OCI-LY7 (cell line): ENCODE results near the gene PDCD6IP. TPM values are rescaled to one million over a fixed set of nuclear protein-coding genes. Genes with fewer than 3 reads are reported as not detected.
"Not testable (repeated sequence)": the region's sequence is repeated elsewhere in the genome, so short reads cannot be mapped to it uniquely, and the experiment has no call there.

Source experiments
- BruUV-seq: library from RNA; stranded (reverse); fragments of 400-500 nt; replicated peaks from 2 replicates; lab custom pipeline; 2021; lab: Mats Ljungman, UMichigan
- CTCF ChIA-PET: fragments of 300-600 bp; sonication (Branson Sonifier 250); formaldehyde crosslinking; loops from one replicate; lab custom pipeline; 2022; ENCODE audit warnings: antibody characterized with exemption; ENCODE audit not compliant: unreplicated experiment; lab: Charles Lee
- POLR2A ChIA-PET: fragments of 300-600 bp; sonication (Branson Sonifier 250); formaldehyde crosslinking; loops from one replicate; lab custom pipeline; 2022; ENCODE audit warnings: antibody characterized with exemption; lab: Charles Lee
- DNase-seq: peaks from one replicate; pipeline ENCODE4 v3.0.0-alpha.2; 2015; ENCODE audit warnings: low spot score
- H2AFZ ChIP-seq: fragments of 200-600 bp; sonication (generic), shearing (Covaris generic); 2 replicates; pipeline ENCODE4 v1.6.1; 2014; ENCODE audit warnings: mild to moderate bottlenecking, antibody characterized with exemption, low read length, moderate library complexity
- H3K27ac ChIP-seq: fragments of 200-600 bp; sonication (generic); 2 replicates; pipeline ENCODE4 v1.5.1; 2014; ENCODE audit warnings: mixed run types, low read depth, mild to moderate bottlenecking, moderate library complexity, low read length, inconsistent platforms; ENCODE audit not compliant: poor library complexity, severe bottlenecking
- H3K36me3 ChIP-seq: fragments of 200-600 bp; sonication (generic); 2 replicates; pipeline ENCODE4 v1.6.1; 2014; ENCODE audit warnings: mild to moderate bottlenecking, antibody characterized with exemption, low read length, moderate library complexity, mixed read lengths; ENCODE audit not compliant: insufficient read depth
- H3K4me1 ChIP-seq: fragments of 200-600 bp; sonication (generic); 2 replicates; pipeline ENCODE4 v1.5.1; 2014; ENCODE audit warnings: mild to moderate bottlenecking, low read length; ENCODE audit not compliant: insufficient read depth, poor library complexity, severe bottlenecking
- H3K4me2 ChIP-seq: fragments of 200-600 bp; sonication (generic); 2 replicates; pipeline ENCODE4 v1.6.1; 2014; ENCODE audit warnings: mild to moderate bottlenecking, low read length
- H3K4me3 ChIP-seq: fragments of 200-600 bp; sonication (generic); 2 replicates; pipeline ENCODE4 v1.5.1; 2014; ENCODE audit warnings: mild to moderate bottlenecking, low read depth, low read length; ENCODE audit not compliant: poor library complexity, severe bottlenecking
- H3K79me2 ChIP-seq: fragments of 200-600 bp; sonication (generic); 2 replicates; pipeline ENCODE4 v1.6.1; 2016; ENCODE audit warnings: low read depth, mild to moderate bottlenecking, low read length, moderate library complexity, mixed read lengths; ENCODE audit not compliant: insufficient read depth
- H3K9me2 ChIP-seq: fragments of 200-600 bp; sonication (generic); 2 replicates; pipeline ENCODE4 v1.6.1; 2016; ENCODE audit warnings: mild to moderate bottlenecking, low read length, mixed read lengths; ENCODE audit not compliant: insufficient read depth
- H3K9me3 ChIP-seq: fragments of 200-600 bp; sonication (generic); 2 replicates; pipeline ENCODE4 v1.6.1; 2014; ENCODE audit warnings: mild to moderate bottlenecking, mixed run types, low read length, mixed read lengths
- H4K20me1 ChIP-seq: fragments of 200-600 bp; sonication (generic); 2 replicates; pipeline ENCODE4 v1.6.1; 2014; ENCODE audit warnings: mild to moderate bottlenecking, antibody characterized with exemption, low read length, moderate library complexity, mixed read lengths; ENCODE audit not compliant: insufficient read depth
- CTCF ChIP-seq: fragments of 200-600 bp; sonication (generic); conservative IDR thresholded peaks from 2 replicates; pipeline ENCODE4 v1.5.1; 2014; ENCODE audit warnings: mild to moderate bottlenecking, antibody characterized with exemption, low read length, moderate library complexity, mixed read lengths
- EZH2phosphoT487 ChIP-seq: fragments of 200-600 bp; sonication (generic); IDR thresholded peaks from 2 replicates; pipeline ENCODE4 v1.6.1; 2018; ENCODE audit warnings: low read depth, borderline replicate concordance, mild to moderate bottlenecking, mixed run types, antibody characterized with exemption, low read length, moderate library complexity, mixed read lengths
- intact Hi-C: fragments of 100-400 bp; cut with micrococcal nuclease; formaldehyde crosslinking; loops from one replicate; pipeline ENCODE4 v1.10.0; 2022; ENCODE audit not compliant: unreplicated experiment
- total RNA-seq, 2 experiments: library from RNA; depleted of rRNA in 1 of 2; stranded (reverse); fragments of >200 nt in 1 of 2; shearing (Covaris generic) in 1 of 2; gene quantifications; 2 replicates each; pipeline ENCODE4 v1.2.3, GENCODE V29; 2014 to 2022

Gene PDCD6IP
- total RNA-seq, 2 experiments from 2014 or later = 75.5 to 216 TPM

- DNase-seq = no peak
- H4K20me1 ChIP-seq = no peaks in the 10 kb centered on the region
- no peak overlapping the region for H3K27ac ChIP-seq
- POLR2A ChIA-PET = interaction anchor here (1.6 kb wide), 1 partner anchor 20 kb away, joined by 4 read pairs; no protein-coding TSS in a partner anchor
- no peak for TF ChIP-seq CTCF
- no peak for TF ChIP-seq EZH2phosphoT487
- H3K4me3 ChIP-seq = no peak overlapping the region
- no peak overlapping the region for H3K4me2 ChIP-seq
- no peaks in the 10 kb centered on the region for H3K36me3 ChIP-seq
- no peaks in the 10 kb centered on the region for H3K79me2 ChIP-seq
- no peaks in the 10 kb centered on the region for H3K4me1 ChIP-seq
- no TSS peak for BruUV-seq
- H2AFZ ChIP-seq = no peak overlapping the region
- H3K9me2 ChIP-seq = no peaks in the 10 kb centered on the region
- H3K9me3 ChIP-seq = no peaks in the 10 kb centered on the region
- intact Hi-C loops = no loop called here
- CTCF ChIA-PET = no interaction called here
Measured at GRCh38 chr3:33750211-33750548, 48.2 kb upstream of the PDCD6IP start.

- ChIA-PET CTCF (no interaction called here), POLR2A (interaction anchor here (0.5 to 1.6 kb wide), 2 partner anchors 19 to 113 kb away, joined by 3 to 4 read pairs; no protein-coding TSS in a partner anchor)
- TF ChIP-seq EZH2phosphoT487 (no peak), CTCF (no peak)
- H3K4me2 ChIP-seq = no peak overlapping the region
- no TSS peak for BruUV-seq
- intact Hi-C loops = no loop called here
- no peak for DNase-seq
- H4K20me1 ChIP-seq = no peaks in the 10 kb centered on the region
- no peaks in the 10 kb centered on the region for H3K4me1 ChIP-seq
- H3K36me3 ChIP-seq = no peaks in the 10 kb centered on the region
- no peak overlapping the region for H3K4me3 ChIP-seq
- no peaks in the 10 kb centered on the region for H3K9me2 ChIP-seq
- no peak overlapping the region for H3K27ac ChIP-seq
- no peak overlapping the region for H2AFZ ChIP-seq
- H3K79me2 ChIP-seq = no peaks in the 10 kb centered on the region
- H3K9me3 ChIP-seq = no peaks in the 10 kb centered on the region
Measured at GRCh38 chr3:33751336-33751735, 47.1 kb upstream of the PDCD6IP start.

- H3K36me3 ChIP-seq, POLR2A ChIA-PET, H3K4me3 ChIP-seq, H3K9me3 ChIP-seq, H3K79me2 ChIP-seq, H3K9me2 ChIP-seq, CTCF ChIA-PET, H3K4me2 ChIP-seq, intact Hi-C loops, BruUV-seq, H4K20me1 ChIP-seq, DNase-seq, H3K4me1 ChIP-seq, H3K27ac ChIP-seq, H2AFZ ChIP-seq: not testable (repeated sequence)
Measured at GRCh38 chr3:33754391-33754790, 44.0 kb upstream of the PDCD6IP start.
